ENCODE measurements around the gene DDX52. TPM values are rescaled to one million over a fixed set of nuclear protein-coding genes. Genes with fewer than 3 reads are reported as not detected.
"Not testable (repeated sequence)": the region's sequence is repeated elsewhere in the genome, so short reads cannot be mapped to it uniquely, and the experiment has no call there.

DDX52 gene
- total RNA-seq: 19.4 TPM
- long read RNA-seq, full-length matches to known transcripts: 8 of 25 reads
- long read RNA-seq, partial matches to known transcripts: 9 of 25 reads
- long read RNA-seq, other reads (novel, unspliced or antisense): 8 of 25 reads

- DNase-seq (ENCODE audit: low spot score): peak; percentile 97
These were observed at the start of gene DDX52 for GRCh38 chr17:37643118-37643766. Gene DDX52, minus strand, starts transcription at chr17:37643446. Its CDS starts 26 bp downstream, at chr17:37643420.

DNA sequence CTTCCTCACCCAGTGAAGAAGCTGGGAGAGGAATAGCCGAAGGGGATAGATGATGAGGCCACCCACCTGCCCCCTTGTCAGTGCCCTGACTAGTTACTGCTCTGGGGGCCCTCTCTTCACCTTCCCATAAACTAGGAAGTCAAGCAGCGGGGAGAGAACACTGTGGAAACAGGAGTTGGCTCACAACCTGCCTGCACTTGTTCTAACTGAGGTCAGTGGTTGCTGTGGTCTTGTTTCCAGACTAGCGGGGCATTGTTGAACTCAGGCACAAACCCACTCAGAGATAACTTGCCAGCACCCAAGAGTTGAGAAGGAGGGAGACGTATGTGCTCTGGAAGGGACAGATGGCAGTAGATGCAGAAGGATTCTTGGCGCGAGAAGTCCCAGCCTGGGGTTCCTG lies 48.6 kb upstream of the DDX52 start:
- no peak for DNase-seq (ENCODE audit: low spot score)

- DNase-seq (ENCODE audit: low spot score): no peak
These were observed 46.1 kb upstream of the DDX52 start for GRCh38 chr17:37689317-37689716.

DNA sequence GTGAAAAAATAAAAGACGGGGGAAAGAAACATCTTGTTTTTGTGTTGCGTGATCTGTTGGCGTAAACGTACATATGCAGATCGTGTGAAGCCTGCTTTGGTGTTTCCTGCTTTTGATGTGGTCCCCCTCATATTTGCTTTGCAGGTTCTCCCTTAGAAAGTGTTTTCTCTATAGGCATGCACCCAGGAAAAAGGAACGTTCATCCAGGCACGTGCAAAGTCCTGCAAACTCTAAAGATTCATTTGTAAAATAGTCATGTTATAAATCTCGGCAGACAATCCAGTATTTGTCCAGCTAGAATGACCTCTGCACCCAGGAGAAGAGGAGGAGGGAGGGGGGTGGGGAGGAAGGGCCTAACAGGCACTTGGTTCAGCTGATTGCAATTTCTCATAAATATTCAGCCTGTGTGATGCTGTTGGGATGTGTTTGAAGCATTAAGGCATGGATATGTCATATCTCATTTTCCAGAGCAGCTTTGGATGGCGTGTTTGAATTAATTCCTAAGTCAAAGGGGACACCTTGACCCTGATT lies 40.3 kb upstream of the DDX52 start:
- no peak for DNase-seq (ENCODE audit: low spot score)

- no peak for DNase-seq (ENCODE audit: low spot score)
These were observed 38.8 kb upstream of the DDX52 start for GRCh38 chr17:37682007-37682406.

GRCh38 chr17:37679995-37680394 lies 36.7 kb upstream of the DDX52 start:
- DNase-seq (ENCODE audit: low spot score): not testable (repeated sequence)

- no peak for DNase-seq (ENCODE audit: low spot score)
These were observed 34.8 kb upstream of the DDX52 start for GRCh38 chr17:37678036-37678435.

GRCh38 chr17:37677021-37677420 lies 33.8 kb upstream of the DDX52 start:
- DNase-seq (ENCODE audit: low spot score): no peak

DNA sequence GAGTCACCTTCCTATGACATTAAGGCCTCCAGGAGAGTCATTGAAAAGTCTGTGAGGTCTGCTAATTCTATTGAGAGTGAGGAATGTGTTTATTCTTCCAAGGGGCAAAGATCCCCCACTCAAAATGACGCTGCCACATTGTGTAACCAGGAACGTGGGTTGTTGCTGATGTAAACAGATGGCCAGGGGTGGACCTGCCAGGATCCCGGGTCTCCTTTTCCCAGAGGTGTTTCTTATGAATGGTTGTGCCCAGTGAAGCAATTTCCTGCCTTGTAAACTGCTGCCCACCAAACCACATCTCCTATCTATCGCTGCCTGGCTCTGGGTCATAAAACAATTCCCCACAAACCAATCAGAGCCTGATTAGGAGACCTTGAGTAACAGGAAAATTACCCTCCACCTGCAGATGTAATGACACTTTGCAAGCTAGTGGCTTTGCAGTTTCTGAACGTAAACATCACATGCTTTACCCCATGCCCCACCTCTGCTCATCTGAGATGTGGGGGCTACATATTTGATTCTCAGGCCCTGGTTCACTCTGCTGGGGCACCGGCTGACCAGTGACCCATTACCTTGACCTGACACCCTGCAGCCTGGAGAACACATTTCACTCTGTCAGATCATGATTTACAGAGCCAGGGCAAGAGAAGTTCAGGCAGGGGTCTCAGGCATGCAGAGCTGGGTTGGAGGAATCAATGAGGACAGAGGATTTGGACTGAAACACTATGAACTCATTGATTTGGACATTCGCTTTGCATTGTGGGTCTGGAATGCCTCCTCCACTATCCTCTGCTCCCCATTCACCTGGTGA lies 33.1 kb upstream of the DDX52 start:
- DNase-seq (ENCODE audit: low spot score): no peak

DNA sequence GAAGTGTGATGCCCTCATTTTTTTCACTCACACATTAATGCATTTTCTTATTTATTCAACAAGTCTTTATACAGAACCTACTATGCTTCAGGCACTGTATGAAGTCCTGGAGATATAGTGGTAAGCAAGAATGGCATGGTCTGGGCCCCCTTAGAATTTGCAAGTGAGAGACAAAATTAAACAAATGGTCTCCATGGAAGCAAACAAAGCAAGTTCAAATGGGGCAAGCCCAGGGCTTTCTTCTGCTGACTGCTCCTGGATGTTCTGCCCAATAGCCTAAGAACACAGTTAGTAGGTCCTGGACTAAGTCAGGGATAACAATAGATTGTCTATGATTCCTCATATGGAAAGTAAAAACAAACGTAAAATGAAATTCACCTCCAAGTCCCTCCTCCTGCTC lies 31.3 kb upstream of the DDX52 start:
- DNase-seq (ENCODE audit: low spot score): no peak

- DNase-seq (ENCODE audit: low spot score): no peak
These were observed 30.1 kb upstream of the DDX52 start for GRCh38 chr17:37673386-37673785.

DNA sequence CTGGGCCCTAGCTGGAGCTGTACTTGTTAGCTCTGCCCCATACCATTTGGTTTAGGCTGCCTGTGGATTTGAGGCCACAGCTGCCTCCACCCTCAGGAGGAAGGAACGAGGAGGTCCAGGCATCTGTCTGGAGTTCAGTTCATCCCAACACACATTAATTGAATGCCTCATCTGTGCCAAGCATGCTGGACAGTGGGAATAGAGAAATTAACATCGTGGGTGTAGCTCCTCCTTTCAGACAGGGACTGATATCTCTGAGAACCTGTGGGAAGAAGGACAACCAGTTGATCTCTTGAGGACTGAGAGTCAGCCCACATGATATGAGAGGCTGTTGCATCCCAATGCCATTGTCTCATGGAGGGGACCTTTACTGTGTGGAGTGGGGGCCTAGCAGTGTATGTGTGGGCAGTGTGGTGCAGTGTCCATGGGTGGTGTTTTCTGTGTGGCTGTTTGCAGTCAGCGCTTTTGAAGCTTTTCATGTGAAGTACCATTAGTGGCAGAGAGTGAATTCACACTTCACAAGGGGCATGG lies 29.4 kb upstream of the DDX52 start:
- DNase-seq (ENCODE audit: low spot score): no peak

GRCh38 chr17:37671824-37672547 lies 28.7 kb upstream of the DDX52 start:
- DNase-seq (ENCODE audit: low spot score): no peak

GRCh38 chr17:37671028-37671823 lies 28.0 kb upstream of the DDX52 start:
- no peak for DNase-seq (ENCODE audit: low spot score)

- no peak for DNase-seq (ENCODE audit: low spot score)
These were observed 23.8 kb upstream of the DDX52 start for GRCh38 chr17:37667039-37667438.

DNA sequence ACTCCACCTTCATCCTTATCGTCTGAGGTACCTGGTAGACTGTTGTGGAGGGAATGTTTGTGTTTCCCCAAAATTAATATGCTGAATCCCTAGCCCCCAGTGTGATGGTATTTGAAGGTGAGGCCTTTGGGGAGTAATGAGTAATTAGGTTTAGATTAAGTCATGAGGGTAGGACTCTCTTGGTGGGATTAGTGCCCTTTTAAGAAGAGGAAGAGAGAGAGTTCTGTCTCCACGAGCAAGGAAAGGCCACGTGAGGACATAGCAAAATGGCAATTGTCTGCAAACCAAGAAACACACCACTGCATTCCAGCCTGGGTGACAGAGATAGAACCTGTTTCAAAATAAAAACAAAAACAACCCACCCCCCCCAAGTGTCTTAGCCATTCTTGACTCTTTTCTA lies 21.0 kb upstream of the DDX52 start:
- DNase-seq (ENCODE audit: low spot score): no peak

- no peak for DNase-seq (ENCODE audit: low spot score)
These were observed 19.1 kb upstream of the DDX52 start for GRCh38 chr17:37662353-37662752.

GRCh38 chr17:37661400-37662014 lies 18.3 kb upstream of the DDX52 start:
- no peak for DNase-seq (ENCODE audit: low spot score)

DNA sequence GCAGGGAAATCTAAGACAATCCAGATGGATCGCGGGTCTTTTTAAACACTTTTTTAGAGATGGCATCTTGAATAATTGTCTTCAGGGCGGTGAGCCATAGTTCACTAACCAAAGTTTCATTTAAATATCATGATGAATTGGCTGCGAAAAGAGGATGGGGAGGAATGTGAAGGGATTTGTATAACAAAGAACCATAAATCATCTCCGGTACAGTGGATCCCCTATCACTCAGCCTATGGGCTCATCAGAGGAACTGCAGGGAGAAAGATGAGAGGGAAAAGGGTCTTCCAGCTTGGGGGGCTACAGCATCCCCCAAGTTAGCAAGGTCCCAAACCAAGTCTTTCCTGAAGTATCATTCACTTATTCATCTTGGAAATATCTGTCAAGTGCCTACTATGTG lies 16.7 kb upstream of the DDX52 start:
- no peak for DNase-seq (ENCODE audit: low spot score)

- no peak for DNase-seq (ENCODE audit: low spot score)
These were observed 14.0 kb upstream of the DDX52 start for GRCh38 chr17:37657202-37657601.

Data from mesenteric fat pad (tissue), 1 donor.